ENCODE results near the gene SBF2. TPM values are rescaled to one million over a fixed set of nuclear protein-coding genes. Genes with fewer than 3 reads are reported as not detected.
A peak's percentile ranks its signal among the peaks of the same experiment; 100 is the strongest.

Gene SBF2
- total RNA-seq, 1 experiment from 2014 or later = 30.2 TPM

DNA sequence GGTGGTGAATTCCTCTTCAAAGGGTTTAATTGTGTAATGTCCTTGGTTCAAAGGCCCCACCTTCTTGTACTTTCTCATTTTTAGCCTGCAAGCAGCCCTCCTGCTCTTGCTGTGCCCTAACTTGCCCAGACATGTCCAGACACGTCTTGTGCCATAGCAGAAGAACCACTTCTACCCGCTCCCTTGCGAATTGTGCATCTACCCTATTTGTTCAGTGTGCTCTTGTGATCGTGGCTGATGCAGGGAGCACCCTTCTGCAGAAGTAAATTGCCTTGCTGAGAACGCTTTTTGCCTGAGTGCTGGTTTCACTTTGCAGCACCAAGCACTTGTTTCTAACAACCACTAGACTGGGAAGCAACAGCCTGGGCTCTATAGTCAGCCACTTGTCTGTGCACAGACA is 249.4 kb downstream of the SBF2 start:
- H2BK12ac ChIP-seq (ENCODE audit: insufficient read length, low read depth, low read length) = no peak overlapping the region
- no peak overlapping the region for H2BK15ac ChIP-seq (ENCODE audit: low read depth, low read length)
- H3K9me3 Mint-ChIP-seq = peaks cover 19 to 22% of the 10 kb centered on the region in 2 experiments
- no peaks in the 10 kb centered on the region for H4K20me1 ChIP-seq (ENCODE audit: control insufficient read depth, insufficient read depth, insufficient read length)
- H3K4ac ChIP-seq (ENCODE audit: low read depth, low read length) = no peak overlapping the region
- no peak overlapping the region for H2AFZ ChIP-seq (ENCODE audit: low read length)
- peak overlapping the region in 2 of 3 experiments; percentile 26 to 88; a peak in 3 of 7 replicates for H3K27ac Mint-ChIP-seq
- no peak overlapping the region for H4K8ac ChIP-seq (replicated peaks; ENCODE audit: insufficient read length, low read depth, low read length)
- H3T11ph ChIP-seq (ENCODE audit: low read length) = no peak overlapping the region
- H4K5ac ChIP-seq (ENCODE audit: insufficient read length, low read depth, low read length) = no peak overlapping the region
- no peaks in the 10 kb centered on the region for H3K27me3 ChIP-seq (ENCODE audit: insufficient read depth, low read length)
- peaks cover 3 to 4% of the 10 kb centered on the region in 2 experiments; a peak in 1 of 4 replicates for H3K4me1 Mint-ChIP-seq
- no peak overlapping the region for H2AK5ac ChIP-seq (ENCODE audit: insufficient read length, low read length)
- no peaks in the 10 kb centered on the region for H3K79me2 ChIP-seq (ENCODE audit: insufficient read depth, low read length)
- H2BK5ac ChIP-seq (ENCODE audit: insufficient read length, low read length) = no peak overlapping the region
- no peaks in the 10 kb centered on the region for H3K79me1 ChIP-seq (ENCODE audit: insufficient read depth, low read depth, low read length, poor library complexity, severe bottlenecking)
- H3K23ac ChIP-seq (ENCODE audit: insufficient read length, low read depth, low read length) = no peak overlapping the region
- no peak overlapping the region for H3K27ac ChIP-seq (ENCODE audit: insufficient read length, low read depth, low read length)
- H3K4me2 ChIP-seq (ENCODE audit: insufficient read depth, insufficient read length, low read length) = no peak overlapping the region
- H3K36me3 Mint-ChIP-seq (ENCODE audit: insufficient read depth in 1 of 3, low read depth in 3 of 3) = peaks cover 12 to 28% (median 22%) of the 10 kb centered on the region in 3 experiments
- H4K91ac ChIP-seq (ENCODE audit: insufficient read length, low read depth, low read length) = no peak overlapping the region
- no peak overlapping the region for H3K56ac ChIP-seq (ENCODE audit: insufficient read length, low read depth, low read length)
- H3K9ac ChIP-seq (ENCODE audit: extremely low read depth, insufficient read length, low read length) = no peak overlapping the region
- no peak overlapping the region for H2BK120ac ChIP-seq (ENCODE audit: low read depth, low read length, poor library complexity, severe bottlenecking)
- no peak overlapping the region for H2BK20ac ChIP-seq (ENCODE audit: low read depth, low read length, poor library complexity, severe bottlenecking)
- H3K18ac ChIP-seq (ENCODE audit: insufficient read length, low read depth, low read length) = no peak overlapping the region
- H3K4me1 ChIP-seq (ENCODE audit: insufficient read depth, low read length) = no peaks in the 10 kb centered on the region; the same call in 1 of the 2 replicates
- no CpG with 5 or more reads among the region's 5 CpGs for WGBS (ENCODE audit: extremely low coverage, insufficient read length, low lambda C conversion rate)
- H3K14ac ChIP-seq (ENCODE audit: insufficient read depth, low read length) = no peak overlapping the region
- H3K9me3 ChIP-seq (ENCODE audit: control insufficient read depth, low read depth, low read length) = no peaks in the 10 kb centered on the region
- H3K4me3 Mint-ChIP-seq = no peak overlapping the region
- peak; percentile 69 for DNase-seq
- H3K23me2 ChIP-seq (ENCODE audit: insufficient read length, low read depth, low read length, poor library complexity, severe bottlenecking) = no peaks in the 10 kb centered on the region
- TF ChIP-seq, protein P1, sequence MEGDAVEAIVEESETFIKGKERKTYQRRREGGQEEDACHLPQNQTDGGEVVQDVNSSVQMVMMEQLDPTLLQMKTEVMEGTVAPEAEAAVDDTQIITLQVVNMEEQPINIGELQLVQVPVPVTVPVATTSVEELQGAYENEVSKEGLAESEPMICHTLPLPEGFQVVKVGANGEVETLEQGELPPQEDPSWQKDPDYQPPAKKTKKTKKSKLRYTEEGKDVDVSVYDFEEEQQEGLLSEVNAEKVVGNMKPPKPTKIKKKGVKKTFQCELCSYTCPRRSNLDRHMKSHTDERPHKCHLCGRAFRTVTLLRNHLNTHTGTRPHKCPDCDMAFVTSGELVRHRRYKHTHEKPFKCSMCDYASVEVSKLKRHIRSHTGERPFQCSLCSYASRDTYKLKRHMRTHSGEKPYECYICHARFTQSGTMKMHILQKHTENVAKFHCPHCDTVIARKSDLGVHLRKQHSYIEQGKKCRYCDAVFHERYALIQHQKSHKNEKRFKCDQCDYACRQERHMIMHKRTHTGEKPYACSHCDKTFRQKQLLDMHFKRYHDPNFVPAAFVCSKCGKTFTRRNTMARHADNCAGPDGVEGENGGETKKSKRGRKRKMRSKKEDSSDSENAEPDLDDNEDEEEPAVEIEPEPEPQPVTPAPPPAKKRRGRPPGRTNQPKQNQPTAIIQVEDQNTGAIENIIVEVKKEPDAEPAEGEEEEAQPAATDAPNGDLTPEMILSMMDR (conservative IDR thresholded peaks at IDR 0.05) = no peak
- H3K27me3 Mint-ChIP-seq (ENCODE audit: low read depth) = no peaks in the 10 kb centered on the region

Measured in H9 (cell line).